H9 (cell line): Measurements from ENCODE around the gene TBC1D4. TPM values are rescaled to one million over a fixed set of nuclear protein-coding genes. Genes with fewer than 3 reads are reported as not detected.

Source experiments
- DNase-seq: peaks from one replicate; pipeline ENCODE4 v3.0.0-alpha.2; 2017
- H2AFZ ChIP-seq: one replicate; pipeline ENCODE4 v1.6.1; 2013; ENCODE audit warnings: mild to moderate bottlenecking, low read length, control low read depth, moderate library complexity
- H2AK5ac ChIP-seq: 2 replicates; pipeline ENCODE4 v1.6.1; 2013; ENCODE audit warnings: low read length, control low read depth, mixed read lengths; ENCODE audit not compliant: insufficient read length
- H2BK120ac ChIP-seq: one replicate; pipeline ENCODE4 v1.6.1; 2013; ENCODE audit warnings: low read depth, mild to moderate bottlenecking, low read length, control low read depth, inconsistent platforms; ENCODE audit not compliant: poor library complexity, severe bottlenecking
- H2BK12ac ChIP-seq: 2 replicates; pipeline ENCODE4 v1.6.1; 2013; ENCODE audit warnings: low read length, control low read depth, mixed read lengths, low read depth; ENCODE audit not compliant: insufficient read length
- H2BK15ac ChIP-seq: 2 replicates; pipeline ENCODE4 v1.6.1; 2013; ENCODE audit warnings: low read depth, low read length, control low read depth
- H2BK20ac ChIP-seq: one replicate; pipeline ENCODE4 v1.6.1; 2013; ENCODE audit warnings: low read depth, mild to moderate bottlenecking, low read length, control low read depth, inconsistent platforms; ENCODE audit not compliant: poor library complexity, severe bottlenecking
- H2BK5ac ChIP-seq: 2 replicates; pipeline ENCODE4 v1.6.1; 2013; ENCODE audit warnings: low read length, control low read depth, mixed read lengths; ENCODE audit not compliant: insufficient read length
- H3K14ac ChIP-seq: 2 replicates; pipeline ENCODE4 v1.6.1; 2013; ENCODE audit warnings: low read length, control low read depth; ENCODE audit not compliant: insufficient read depth
- H3K18ac ChIP-seq: 2 replicates; pipeline ENCODE4 v1.6.1; 2013; ENCODE audit warnings: low read depth, mild to moderate bottlenecking, mixed read lengths, low read length, control low read depth; ENCODE audit not compliant: insufficient read length
- H3K23ac ChIP-seq: 2 replicates; pipeline ENCODE4 v1.6.1; 2013; ENCODE audit warnings: low read length, control low read depth, mixed read lengths, low read depth; ENCODE audit not compliant: insufficient read length
- H3K23me2 ChIP-seq: 2 replicates; pipeline ENCODE4 v1.6.1; 2013; ENCODE audit warnings: low read depth, mild to moderate bottlenecking, mixed read lengths, low read length, control low read depth; ENCODE audit not compliant: insufficient read length, poor library complexity, severe bottlenecking
- H3K27ac ChIP-seq: 2 replicates; pipeline ENCODE4 v1.5.1; 2013; ENCODE audit warnings: low read length, control low read depth, mixed read lengths, low read depth; ENCODE audit not compliant: insufficient read length
- H3K27me3 ChIP-seq: 2 replicates; pipeline ENCODE4 v1.6.1; 2013; ENCODE audit warnings: low read length, control low read depth, inconsistent platforms; ENCODE audit not compliant: insufficient read depth
- H3K4ac ChIP-seq: 2 replicates; pipeline ENCODE4 v1.6.1; 2013; ENCODE audit warnings: low read depth, mild to moderate bottlenecking, control low read depth, inconsistent platforms, low read length, moderate library complexity
- H3K4me1 ChIP-seq: 2 replicates; pipeline ENCODE4 v1.6.1; 2013; ENCODE audit warnings: low read length, control low read depth, inconsistent platforms; ENCODE audit not compliant: insufficient read depth
- H3K4me2 ChIP-seq: 2 replicates; pipeline ENCODE4 v1.6.1; 2013; ENCODE audit warnings: low read length, control low read depth, mixed read lengths; ENCODE audit not compliant: insufficient read length, insufficient read depth
- H3K56ac ChIP-seq: 2 replicates; pipeline ENCODE4 v1.6.1; 2013; ENCODE audit warnings: low read depth, mild to moderate bottlenecking, mixed read lengths, low read length, control low read depth; ENCODE audit not compliant: insufficient read length
- H3K79me1 ChIP-seq: 2 replicates; pipeline ENCODE4 v1.6.1; 2013; ENCODE audit warnings: low read depth, mild to moderate bottlenecking, moderate library complexity, low read length, control low read depth, inconsistent platforms; ENCODE audit not compliant: insufficient read depth, poor library complexity, severe bottlenecking
- H3K79me2 ChIP-seq: 2 replicates; pipeline ENCODE4 v1.6.1; 2013; ENCODE audit warnings: low read length, control low read depth, inconsistent platforms; ENCODE audit not compliant: insufficient read depth
- H3K9ac ChIP-seq: 2 replicates; pipeline ENCODE4 v1.6.1; 2013; ENCODE audit warnings: low read length, control low read depth, mixed read lengths; ENCODE audit not compliant: insufficient read length; ENCODE audit errors: extremely low read depth
- H3K9me3 ChIP-seq: one replicate; pipeline ENCODE4 v1.6.1; 2013; ENCODE audit warnings: low read depth, low read length, inconsistent platforms; ENCODE audit not compliant: control insufficient read depth
- H3T11ph ChIP-seq: one replicate; pipeline ENCODE4 v1.6.1; 2013; ENCODE audit warnings: mild to moderate bottlenecking, low read length, control low read depth, inconsistent platforms
- H4K20me1 ChIP-seq: one replicate; pipeline ENCODE4 v1.6.1; 2013; ENCODE audit not compliant: control insufficient read depth, insufficient read length, insufficient read depth
- H4K5ac ChIP-seq: 2 replicates; pipeline ENCODE4 v1.6.1; 2013; ENCODE audit warnings: low read depth, mild to moderate bottlenecking, mixed read lengths, low read length, control low read depth; ENCODE audit not compliant: insufficient read length
- H4K8ac ChIP-seq: replicated peaks from 2 replicates; pipeline ENCODE4 v1.6.1; 2013; ENCODE audit warnings: low read length, control low read depth, mixed read lengths, low read depth; ENCODE audit not compliant: insufficient read length
- H4K91ac ChIP-seq: 2 replicates; pipeline ENCODE4 v1.6.1; 2013; ENCODE audit warnings: low read depth, mild to moderate bottlenecking, moderate library complexity, mixed read lengths, low read length, control low read depth; ENCODE audit not compliant: insufficient read length
- H3K27ac Mint-ChIP-seq, 3 experiments: 2 replicates in 2 of 3; 3 replicates in 1 of 3; pipeline ENCODE4 v1.8.0; 2020 to 2021; ENCODE audit warnings: mixed read lengths in 3 of 3, mild to moderate bottlenecking in 1 of 3, moderate library complexity in 1 of 3
- H3K27me3 Mint-ChIP-seq: 2 replicates; pipeline ENCODE4 v1.8.0; 2021; ENCODE audit warnings: low read depth, mild to moderate bottlenecking, moderate library complexity, mixed read lengths
- H3K36me3 Mint-ChIP-seq, 3 experiments: 2 replicates in 2 of 3; 3 replicates in 1 of 3; pipeline ENCODE4 v1.8.0; 2020 to 2021; ENCODE audit warnings: low read depth in 3 of 3, mixed read lengths in 3 of 3; ENCODE audit not compliant: insufficient read depth in 1 of 3
- H3K4me1 Mint-ChIP-seq, 2 experiments: 2 replicates each; pipeline ENCODE4 v1.8.0; 2020; ENCODE audit warnings: mixed read lengths in 2 of 2
- H3K4me3 Mint-ChIP-seq, 2 experiments: 2 replicates in 1 of 2; 3 replicates in 1 of 2; pipeline ENCODE4 v1.8.0; 2020 to 2021; ENCODE audit warnings: mild to moderate bottlenecking in 2 of 2, mixed read lengths in 2 of 2, moderate library complexity in 1 of 2
- H3K9me3 Mint-ChIP-seq, 2 experiments: 2 replicates in 1 of 2; 3 replicates in 1 of 2; pipeline ENCODE4 v1.8.0; 2020; ENCODE audit warnings: mild to moderate bottlenecking in 2 of 2, mixed read lengths in 2 of 2, moderate library complexity in 1 of 2
- WGBS: extraction: QIAGEN DNeasy Blood & Tissue Kit; methylation state at CpG from one replicate; pipeline ENCODE4 v1.1.7; 2013; ENCODE audit warnings: missing lambda C conversion rate, low lambda C conversion rate, mixed read lengths; ENCODE audit not compliant: insufficient read length; ENCODE audit errors: extremely low coverage; 5-methylcytosine and 5-hydroxymethylcytosine counted together
- long read RNA-seq: library from polyadenylated mRNA; unstranded; transcript quantifications from one replicate; pipeline ENCODE4 v2.0.0, GENCODE V29; 2020
- total RNA-seq: library from RNA; stranded (reverse); gene quantifications from 2 replicates; pipeline ENCODE4 v1.2.1, GENCODE V29; 2021
- TF ChIP-seq, protein P1 (sequence below): fragments of 200-600 bp; sonication (generic); conservative IDR thresholded peaks from 3 replicates; pipeline ENCODE4 v1.8.0; 2021; ENCODE audit warnings: antibody characterized with exemption, mild to moderate bottlenecking

The TBC1D4 gene, protein sequence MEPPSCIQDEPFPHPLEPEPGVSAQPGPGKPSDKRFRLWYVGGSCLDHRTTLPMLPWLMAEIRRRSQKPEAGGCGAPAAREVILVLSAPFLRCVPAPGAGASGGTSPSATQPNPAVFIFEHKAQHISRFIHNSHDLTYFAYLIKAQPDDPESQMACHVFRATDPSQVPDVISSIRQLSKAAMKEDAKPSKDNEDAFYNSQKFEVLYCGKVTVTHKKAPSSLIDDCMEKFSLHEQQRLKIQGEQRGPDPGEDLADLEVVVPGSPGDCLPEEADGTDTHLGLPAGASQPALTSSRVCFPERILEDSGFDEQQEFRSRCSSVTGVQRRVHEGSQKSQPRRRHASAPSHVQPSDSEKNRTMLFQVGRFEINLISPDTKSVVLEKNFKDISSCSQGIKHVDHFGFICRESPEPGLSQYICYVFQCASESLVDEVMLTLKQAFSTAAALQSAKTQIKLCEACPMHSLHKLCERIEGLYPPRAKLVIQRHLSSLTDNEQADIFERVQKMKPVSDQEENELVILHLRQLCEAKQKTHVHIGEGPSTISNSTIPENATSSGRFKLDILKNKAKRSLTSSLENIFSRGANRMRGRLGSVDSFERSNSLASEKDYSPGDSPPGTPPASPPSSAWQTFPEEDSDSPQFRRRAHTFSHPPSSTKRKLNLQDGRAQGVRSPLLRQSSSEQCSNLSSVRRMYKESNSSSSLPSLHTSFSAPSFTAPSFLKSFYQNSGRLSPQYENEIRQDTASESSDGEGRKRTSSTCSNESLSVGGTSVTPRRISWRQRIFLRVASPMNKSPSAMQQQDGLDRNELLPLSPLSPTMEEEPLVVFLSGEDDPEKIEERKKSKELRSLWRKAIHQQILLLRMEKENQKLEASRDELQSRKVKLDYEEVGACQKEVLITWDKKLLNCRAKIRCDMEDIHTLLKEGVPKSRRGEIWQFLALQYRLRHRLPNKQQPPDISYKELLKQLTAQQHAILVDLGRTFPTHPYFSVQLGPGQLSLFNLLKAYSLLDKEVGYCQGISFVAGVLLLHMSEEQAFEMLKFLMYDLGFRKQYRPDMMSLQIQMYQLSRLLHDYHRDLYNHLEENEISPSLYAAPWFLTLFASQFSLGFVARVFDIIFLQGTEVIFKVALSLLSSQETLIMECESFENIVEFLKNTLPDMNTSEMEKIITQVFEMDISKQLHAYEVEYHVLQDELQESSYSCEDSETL (N-terminal part only)
- total RNA-seq: 10.5 and 11.1 TPM in 2 replicates
- long read RNA-seq, partial matches to known transcripts: 35 of 39 reads
- long read RNA-seq, other reads (novel, unspliced or antisense): 4 of 39 reads

DNA sequence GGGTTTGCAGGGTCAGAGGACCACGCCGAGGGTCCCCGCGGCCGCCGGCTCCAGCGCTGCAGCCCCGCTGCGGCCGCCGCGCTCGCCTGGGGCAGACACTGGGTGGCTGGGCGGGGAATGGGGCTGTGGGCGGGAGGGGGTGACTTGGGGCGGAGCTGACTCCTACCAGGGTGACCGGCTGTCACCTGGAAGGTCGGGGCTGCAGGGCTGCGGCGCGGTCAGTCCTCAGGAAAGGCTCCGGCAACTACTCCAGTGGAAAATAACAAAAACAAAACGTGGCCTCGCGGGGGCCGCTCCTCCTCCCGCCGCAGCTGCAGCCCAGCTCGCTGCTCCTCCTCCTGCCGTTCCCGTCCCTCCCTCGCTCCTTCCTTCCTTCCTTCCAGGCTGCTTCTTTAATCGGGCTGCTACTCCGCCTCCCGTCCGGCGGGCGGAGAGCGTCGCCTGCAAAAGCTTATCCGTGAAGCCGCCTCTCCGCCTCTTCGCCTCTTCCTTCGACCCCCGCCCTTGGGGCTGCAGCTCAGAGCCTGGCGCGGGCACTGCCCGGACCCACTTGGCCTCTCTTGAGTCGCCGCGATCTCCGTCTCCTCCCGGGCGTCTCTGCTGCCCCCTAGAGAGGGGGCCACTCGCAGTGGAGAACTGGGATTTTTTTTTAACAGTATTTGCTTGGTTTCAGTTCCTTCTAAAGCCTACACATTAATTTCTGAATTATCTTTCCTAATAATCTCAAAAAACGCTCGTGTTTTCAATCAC lies at the start of gene TBC1D4:
TSS of gene TBC1D4 (minus strand) at position 100 of the 750 bp plus-strand sequence. CDS start 402 bp downstream, outside the sequence.
- peak within 1 kb of the TSS; percentile 88 to 99 for H3K4me3 Mint-ChIP-seq
- Histone ChIP-seq H3K56ac (no peak within 1 kb of the TSS), H2BK15ac (no peak within 1 kb of the TSS), H2AK5ac (no peak within 1 kb of the TSS), H3K9ac (peak within 1 kb of the TSS; percentile 20), H3K27ac (no peak within 1 kb of the TSS), H2BK120ac (no peak within 1 kb of the TSS), H3T11ph (no peak within 1 kb of the TSS), H2AFZ (no peak within 1 kb of the TSS), H3K9me3 (no peaks in the 10 kb centered on the region), H4K5ac (no peak within 1 kb of the TSS), H3K23ac (no peak within 1 kb of the TSS), H3K27me3 (no peaks in the 10 kb centered on the region), H3K4ac (no peak within 1 kb of the TSS), H2BK5ac (no peak within 1 kb of the TSS), H3K4me2 (peak within 1 kb of the TSS; percentile 85), H2BK20ac (no peak within 1 kb of the TSS), H4K91ac (no peak within 1 kb of the TSS), H3K23me2 (no peaks in the 10 kb centered on the region), H3K79me2 (peaks cover 4% of the 10 kb centered on the region; the same call in 1 of the 2 replicates), H4K20me1 (no peaks in the 10 kb centered on the region), H4K8ac (no peak within 1 kb of the TSS), H2BK12ac (no peak within 1 kb of the TSS), H3K4me1 (no peaks in the 10 kb centered on the region), H3K18ac (no peak within 1 kb of the TSS), H3K14ac (peak within 1 kb of the TSS; percentile 27; the same call in 1 of the 2 replicates), H3K79me1 (no peaks in the 10 kb centered on the region)
- TF ChIP-seq, protein P1, sequence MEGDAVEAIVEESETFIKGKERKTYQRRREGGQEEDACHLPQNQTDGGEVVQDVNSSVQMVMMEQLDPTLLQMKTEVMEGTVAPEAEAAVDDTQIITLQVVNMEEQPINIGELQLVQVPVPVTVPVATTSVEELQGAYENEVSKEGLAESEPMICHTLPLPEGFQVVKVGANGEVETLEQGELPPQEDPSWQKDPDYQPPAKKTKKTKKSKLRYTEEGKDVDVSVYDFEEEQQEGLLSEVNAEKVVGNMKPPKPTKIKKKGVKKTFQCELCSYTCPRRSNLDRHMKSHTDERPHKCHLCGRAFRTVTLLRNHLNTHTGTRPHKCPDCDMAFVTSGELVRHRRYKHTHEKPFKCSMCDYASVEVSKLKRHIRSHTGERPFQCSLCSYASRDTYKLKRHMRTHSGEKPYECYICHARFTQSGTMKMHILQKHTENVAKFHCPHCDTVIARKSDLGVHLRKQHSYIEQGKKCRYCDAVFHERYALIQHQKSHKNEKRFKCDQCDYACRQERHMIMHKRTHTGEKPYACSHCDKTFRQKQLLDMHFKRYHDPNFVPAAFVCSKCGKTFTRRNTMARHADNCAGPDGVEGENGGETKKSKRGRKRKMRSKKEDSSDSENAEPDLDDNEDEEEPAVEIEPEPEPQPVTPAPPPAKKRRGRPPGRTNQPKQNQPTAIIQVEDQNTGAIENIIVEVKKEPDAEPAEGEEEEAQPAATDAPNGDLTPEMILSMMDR: peak; percentile 93
- no peaks in the 10 kb centered on the region; a peak in 1 of 5 replicates for H3K9me3 Mint-ChIP-seq
- H3K4me1 Mint-ChIP-seq: peaks cover 30 to 33% of the 10 kb centered on the region in 2 experiments
- H3K27me3 Mint-ChIP-seq: peaks cover 20% of the 10 kb centered on the region
- peak; percentile 92 for DNase-seq
- H3K36me3 Mint-ChIP-seq: peaks cover 0 to 8% (median 0%) of the 10 kb centered on the region in 3 experiments; a peak in 3 of 7 replicates
- H3K27ac Mint-ChIP-seq: peak within 1 kb of the TSS; percentile 57 to 97 (median 88); a peak in 5 of 7 replicates
- WGBS: no CpG with 5 or more reads among the region's 58 CpGs
